T-helper 17 cell (primary cell): Measurements from ENCODE around the gene HERPUD2. TPM values are rescaled to one million over a fixed set of nuclear protein-coding genes. Genes with fewer than 3 reads are reported as not detected.
"Not testable (repeated sequence)": the region's sequence is repeated elsewhere in the genome, so short reads cannot be mapped to it uniquely, and the experiment has no call there.

Experiments
- ATAC-seq: fragments of 150-1000 bp; cut with Tn5 transposase; 2 replicates; pipeline ENCODE4 v1.10.0; 2021; ENCODE audit warnings: mild to moderate bottlenecking, moderate library complexity
- DNase-seq, 3 donors: peaks; one replicate each; pipeline versions ENCODE4 v3.0.0 to v3.0.0-alpha.2; 2020 to 2021
- H3K9me3 ChIP-seq: one replicate; pipeline ENCODE4 v1.7.0; 2013; ENCODE audit warnings: low read length, mild to moderate bottlenecking; ENCODE audit not compliant: control insufficient read depth, poor library complexity, severe bottlenecking
- H3K27ac Mint-ChIP-seq: one replicate; pipeline ENCODE4 v1.8.0; 2022; ENCODE audit warnings: mild to moderate bottlenecking, moderate library complexity, mixed read lengths
- H3K27me3 Mint-ChIP-seq: one replicate; pipeline ENCODE4 v1.8.0; 2022; ENCODE audit warnings: mixed read lengths
- H3K36me3 Mint-ChIP-seq: one replicate; pipeline ENCODE4 v1.8.0; 2022; ENCODE audit warnings: low read depth, mixed read lengths
- H3K4me1 Mint-ChIP-seq: one replicate; pipeline ENCODE4 v1.8.0; 2022; ENCODE audit warnings: mild to moderate bottlenecking, mixed read lengths
- H3K4me3 Mint-ChIP-seq: one replicate; pipeline ENCODE4 v1.8.0; 2022; ENCODE audit warnings: mild to moderate bottlenecking, moderate library complexity, mixed read lengths
- total RNA-seq, 4 donors: library from RNA in 2 of 4; stranded (reverse) in 2 of 4; gene quantifications; one replicate each; pipeline ENCODE4 v1.2.3 and lab custom pipeline; 2022 to 2026

HERPUD2 gene
- total RNA-seq, 2 donors from 2014 or later = 98.3 to 101 TPM

- Mint-ChIP-seq H3K4me3 (no peak overlapping the region), H3K27me3 (no peaks in the 10 kb centered on the region), H3K27ac (no peak overlapping the region), H3K4me1 (peaks cover 6% of the 10 kb centered on the region), H3K36me3 (peaks cover 3% of the 10 kb centered on the region)
- H3K9me3 ChIP-seq = no peaks in the 10 kb centered on the region
- ATAC-seq = no peak
- no peak for DNase-seq
These were observed 9.3 kb upstream of the HERPUD2 start for GRCh38 chr7:35704261-35704660.

GRCh38 chr7:35702541-35702940, 7.6 kb upstream of the HERPUD2 start:
- Mint-ChIP-seq H3K36me3 (peaks cover 3% of the 10 kb centered on the region), H3K27me3 (no peaks in the 10 kb centered on the region), H3K27ac (no peak overlapping the region), H3K4me1 (peaks cover 6% of the 10 kb centered on the region), H3K4me3 (no peak overlapping the region)
- ATAC-seq (no peak), DNase-seq (no peak)
- no peaks in the 10 kb centered on the region for H3K9me3 ChIP-seq

- H3K4me1 Mint-ChIP-seq = peaks cover 12% of the 10 kb centered on the region
- no peak overlapping the region for H3K27ac Mint-ChIP-seq
- DNase-seq (no peak), ATAC-seq (no peak)
- H3K9me3 ChIP-seq = no peaks in the 10 kb centered on the region
- no peak overlapping the region for H3K4me3 Mint-ChIP-seq
- H3K27me3 Mint-ChIP-seq = no peaks in the 10 kb centered on the region
- peaks cover 3% of the 10 kb centered on the region for H3K36me3 Mint-ChIP-seq
These were observed 6.5 kb upstream of the HERPUD2 start for GRCh38 chr7:35701287-35701900.

- ATAC-seq (no peak), DNase-seq (no peak)
- H3K27ac Mint-ChIP-seq = no peak overlapping the region
- H3K27me3 Mint-ChIP-seq = no peaks in the 10 kb centered on the region
- H3K4me1 Mint-ChIP-seq = peaks cover 17% of the 10 kb centered on the region
- no peak overlapping the region for H3K4me3 Mint-ChIP-seq
- H3K9me3 ChIP-seq = no peaks in the 10 kb centered on the region
- peaks cover 3% of the 10 kb centered on the region for H3K36me3 Mint-ChIP-seq
These were observed 5.9 kb upstream of the HERPUD2 start for GRCh38 chr7:35700865-35701264.

GRCh38 chr7:35700333-35700732, 5.4 kb upstream of the HERPUD2 start:
- ATAC-seq (no peak), DNase-seq (no peak)
- Mint-ChIP-seq H3K27me3 (no peaks in the 10 kb centered on the region), H3K4me1 (peaks cover 19% of the 10 kb centered on the region), H3K27ac (no peak overlapping the region), H3K4me3 (no peak overlapping the region), H3K36me3 (no peaks in the 10 kb centered on the region)
- H3K9me3 ChIP-seq = no peaks in the 10 kb centered on the region

GRCh38 chr7:35699796-35700305, 4.9 kb upstream of the HERPUD2 start:
- ATAC-seq (no peak), DNase-seq (no peak)
- peaks cover 20% of the 10 kb centered on the region for H3K4me1 Mint-ChIP-seq
- H3K4me3 Mint-ChIP-seq = no peak overlapping the region
- no peak overlapping the region for H3K27ac Mint-ChIP-seq
- no peaks in the 10 kb centered on the region for H3K9me3 ChIP-seq
- H3K27me3 Mint-ChIP-seq = no peaks in the 10 kb centered on the region
- H3K36me3 Mint-ChIP-seq = no peaks in the 10 kb centered on the region

- not testable (repeated sequence) for H3K27ac Mint-ChIP-seq, H3K9me3 ChIP-seq, H3K4me3 Mint-ChIP-seq, ATAC-seq, DNase-seq, H3K36me3 Mint-ChIP-seq, H3K27me3 Mint-ChIP-seq
- peaks cover 27% of the 10 kb centered on the region for H3K4me1 Mint-ChIP-seq
These were observed 3.4 kb upstream of the HERPUD2 start for GRCh38 chr7:35698382-35698781.

- H3K4me1 Mint-ChIP-seq = peaks cover 33% of the 10 kb centered on the region
- H3K4me3 Mint-ChIP-seq = no peak overlapping the region
These were observed 2.7 kb upstream of the HERPUD2 start for GRCh38 chr7:35697414-35698175.

GRCh38 chr7:35695987-35696386, 1.1 kb upstream of the HERPUD2 start:
- H3K4me1 Mint-ChIP-seq = peaks cover 45% of the 10 kb centered on the region
- H3K27ac Mint-ChIP-seq = peak overlapping the region; percentile 97
- peak overlapping the region; percentile 94 for H3K4me3 Mint-ChIP-seq
- H3K9me3 ChIP-seq = no peaks in the 10 kb centered on the region
- H3K27me3 Mint-ChIP-seq = no peaks in the 10 kb centered on the region
- no peak for ATAC-seq
- H3K36me3 Mint-ChIP-seq = peaks cover 3% of the 10 kb centered on the region
- no peak for DNase-seq

More at GRCh38 chr7:35697414-35698175, 2.7 kb upstream of the HERPUD2 start:
- ATAC-seq = no peak
- H3K27ac Mint-ChIP-seq = peak overlapping the region; percentile 71
- H3K27me3 Mint-ChIP-seq = no peaks in the 10 kb centered on the region
- no peak for DNase-seq
- no peaks in the 10 kb centered on the region for H3K9me3 ChIP-seq
- H3K36me3 Mint-ChIP-seq = peaks cover 3% of the 10 kb centered on the region

GRCh38 chr7:35695473-35695850, 527 bp upstream of the HERPUD2 start:
- DNase-seq (no peak), ATAC-seq (peak; percentile 5)
- H3K9me3 ChIP-seq = no peaks in the 10 kb centered on the region
- Mint-ChIP-seq H3K27me3 (no peaks in the 10 kb centered on the region), H3K27ac (peak overlapping the region; percentile 97), H3K4me3 (peak overlapping the region; percentile 94), H3K4me1 (peaks cover 50% of the 10 kb centered on the region), H3K36me3 (peaks cover 3% of the 10 kb centered on the region)

- H3K4me1 Mint-ChIP-seq = peaks cover 60% of the 10 kb centered on the region
- peaks cover 3% of the 10 kb centered on the region for H3K36me3 Mint-ChIP-seq
- H3K9me3 ChIP-seq = no peaks in the 10 kb centered on the region
- peak overlapping the region; percentile 94 for H3K4me3 Mint-ChIP-seq
- peak overlapping the region; percentile 97 for H3K27ac Mint-ChIP-seq
- ATAC-seq = no peak
- no peak for DNase-seq
- H3K27me3 Mint-ChIP-seq = no peaks in the 10 kb centered on the region
These were observed 663 bp downstream of the HERPUD2 start for GRCh38 chr7:35694161-35694783.

- H3K36me3 Mint-ChIP-seq = peaks cover 7% of the 10 kb centered on the region
- H3K4me3 Mint-ChIP-seq = peak overlapping the region; percentile 94
- peaks cover 70% of the 10 kb centered on the region for H3K4me1 Mint-ChIP-seq
- ATAC-seq (peak; percentile 48), DNase-seq (peak in 1 of 3 donors; percentile 15)
- H3K9me3 ChIP-seq = no peaks in the 10 kb centered on the region
- H3K27ac Mint-ChIP-seq = peak overlapping the region; percentile 97
- no peaks in the 10 kb centered on the region for H3K27me3 Mint-ChIP-seq
These were observed 3.1 kb downstream of the HERPUD2 start for GRCh38 chr7:35691827-35692307.

- ATAC-seq (no peak), DNase-seq (no peak)
- peak overlapping the region; percentile 94 for H3K4me3 Mint-ChIP-seq
- no peaks in the 10 kb centered on the region for H3K27me3 Mint-ChIP-seq
- H3K9me3 ChIP-seq = no peaks in the 10 kb centered on the region
- H3K27ac Mint-ChIP-seq = peak overlapping the region; percentile 97
- peaks cover 66% of the 10 kb centered on the region for H3K4me1 Mint-ChIP-seq
- peaks cover 7% of the 10 kb centered on the region for H3K36me3 Mint-ChIP-seq
These were observed 3.6 kb downstream of the HERPUD2 start for GRCh38 chr7:35691366-35691765.
